T-helper 2 cell treated with Interferon-gamma antibody and Interleukin-4, amounts not matched to agents 5 μg/mL and 100 μg/mL, for 36 hours (primary cell): ENCODE data around the gene NAPA.

ENCODE experiments used
- DNase-seq: peaks from one replicate; pipeline ENCODE4 v3.0.0; 2021; ENCODE audit warnings: low spot score
- H3K27ac Mint-ChIP-seq: one replicate; pipeline ENCODE4 v1.8.0; 2021; ENCODE audit warnings: mild to moderate bottlenecking, mixed read lengths
- H3K27me3 Mint-ChIP-seq: one replicate; pipeline ENCODE4 v1.8.0; 2021; ENCODE audit warnings: low read depth, mixed read lengths
- H3K36me3 Mint-ChIP-seq: one replicate; pipeline ENCODE4 v1.8.0; 2021; ENCODE audit warnings: low read depth, mixed read lengths
- H3K4me1 Mint-ChIP-seq: one replicate; pipeline ENCODE4 v1.8.0; 2021; ENCODE audit warnings: low read depth, mixed read lengths
- H3K4me3 Mint-ChIP-seq: one replicate; pipeline ENCODE4 v1.8.0; 2022; ENCODE audit warnings: mild to moderate bottlenecking, moderate library complexity, mixed read lengths
- H3K9me3 Mint-ChIP-seq: one replicate; pipeline ENCODE4 v1.8.0; 2021; ENCODE audit warnings: mixed read lengths

Gene NAPA

GRCh38 chr19:47514869-47515588 is at the start of gene NAPA:
Gene NAPA (minus strand): TSS chr19:47515063. CDS start chr19:47514940, 123 bp downstream.
- Mint-ChIP-seq H3K36me3 (peaks cover 6% of the 10 kb centered on the region), H3K27me3 (no peaks in the 10 kb centered on the region), H3K4me1 (peaks cover 53% of the 10 kb centered on the region), H3K27ac (peak within 1 kb of the TSS; percentile 98), H3K4me3 (peak within 1 kb of the TSS; percentile 98), H3K9me3 (no peaks in the 10 kb centered on the region)
- DNase-seq, result peak; percentile 100

GRCh38 chr19:47564081-47564480 is 49.2 kb upstream of the NAPA start:
- Mint-ChIP-seq H3K9me3 (no peaks in the 10 kb centered on the region), H3K4me1 (peaks cover 6% of the 10 kb centered on the region), H3K36me3 (no peaks in the 10 kb centered on the region), H3K27me3 (peaks cover 7% of the 10 kb centered on the region), H3K27ac (no peak overlapping the region), H3K4me3 (no peak overlapping the region)
- no peak for DNase-seq

GRCh38 chr19:47561440-47562057 is 46.7 kb upstream of the NAPA start:
- no peaks in the 10 kb centered on the region for H3K9me3 Mint-ChIP-seq
- H3K36me3 Mint-ChIP-seq, result no peaks in the 10 kb centered on the region
- DNase-seq, result no peak
- peaks cover 6% of the 10 kb centered on the region for H3K4me1 Mint-ChIP-seq
- peaks cover 7% of the 10 kb centered on the region for H3K27me3 Mint-ChIP-seq
- H3K27ac Mint-ChIP-seq, result no peak overlapping the region
- H3K4me3 Mint-ChIP-seq, result no peak overlapping the region

- no peak for DNase-seq
- no peaks in the 10 kb centered on the region for H3K36me3 Mint-ChIP-seq
- no peak overlapping the region for H3K27ac Mint-ChIP-seq
- peaks cover 6% of the 10 kb centered on the region for H3K4me1 Mint-ChIP-seq
- H3K4me3 Mint-ChIP-seq, result no peak overlapping the region
- no peaks in the 10 kb centered on the region for H3K9me3 Mint-ChIP-seq
- peaks cover 7% of the 10 kb centered on the region for H3K27me3 Mint-ChIP-seq
Observed at GRCh38 chr19:47560999-47561398, 46.1 kb upstream of the NAPA start.

- DNase-seq, result no peak
- Mint-ChIP-seq H3K4me3 (no peak overlapping the region), H3K9me3 (no peaks in the 10 kb centered on the region), H3K4me1 (no peaks in the 10 kb centered on the region), H3K27me3 (peaks cover 12% of the 10 kb centered on the region), H3K36me3 (no peaks in the 10 kb centered on the region), H3K27ac (no peak overlapping the region)
Observed at GRCh38 chr19:47550129-47550528, 35.3 kb upstream of the NAPA start.

GRCh38 chr19:47549261-47549862 is 34.5 kb upstream of the NAPA start:
- Mint-ChIP-seq H3K36me3 (no peaks in the 10 kb centered on the region), H3K4me3 (no peak overlapping the region), H3K27ac (no peak overlapping the region), H3K9me3 (no peaks in the 10 kb centered on the region), H3K27me3 (peaks cover 15% of the 10 kb centered on the region), H3K4me1 (no peaks in the 10 kb centered on the region)
- no peak for DNase-seq

- DNase-seq, result no peak
- Mint-ChIP-seq H3K4me3 (no peak overlapping the region), H3K4me1 (no peaks in the 10 kb centered on the region), H3K27me3 (peaks cover 22% of the 10 kb centered on the region), H3K27ac (no peak overlapping the region), H3K9me3 (no peaks in the 10 kb centered on the region), H3K36me3 (no peaks in the 10 kb centered on the region)
Observed at GRCh38 chr19:47547199-47547598, 32.3 kb upstream of the NAPA start.

- no peak overlapping the region for H3K27ac Mint-ChIP-seq
- no peak overlapping the region for H3K4me3 Mint-ChIP-seq
- no peak for DNase-seq
- H3K9me3 Mint-ChIP-seq, result no peaks in the 10 kb centered on the region
- peaks cover 11% of the 10 kb centered on the region for H3K4me1 Mint-ChIP-seq
- peaks cover 22% of the 10 kb centered on the region for H3K27me3 Mint-ChIP-seq
- H3K36me3 Mint-ChIP-seq, result no peaks in the 10 kb centered on the region
Observed at GRCh38 chr19:47545061-47545948, 30.4 kb upstream of the NAPA start.

- H3K36me3 Mint-ChIP-seq, result no peaks in the 10 kb centered on the region
- H3K4me3 Mint-ChIP-seq, result no peak overlapping the region
- H3K9me3 Mint-ChIP-seq, result no peaks in the 10 kb centered on the region
- DNase-seq, result no peak
- H3K4me1 Mint-ChIP-seq, result peaks cover 11% of the 10 kb centered on the region
- H3K27ac Mint-ChIP-seq, result no peak overlapping the region
- peaks cover 22% of the 10 kb centered on the region for H3K27me3 Mint-ChIP-seq
Observed at GRCh38 chr19:47544476-47544875, 29.6 kb upstream of the NAPA start.

GRCh38 chr19:47544075-47544474 is 29.2 kb upstream of the NAPA start:
- no peak overlapping the region for H3K27ac Mint-ChIP-seq
- H3K9me3 Mint-ChIP-seq, result no peaks in the 10 kb centered on the region
- H3K27me3 Mint-ChIP-seq, result peaks cover 20% of the 10 kb centered on the region
- no peak overlapping the region for H3K4me3 Mint-ChIP-seq
- DNase-seq, result no peak
- no peaks in the 10 kb centered on the region for H3K36me3 Mint-ChIP-seq
- peaks cover 11% of the 10 kb centered on the region for H3K4me1 Mint-ChIP-seq

- Mint-ChIP-seq H3K27me3 (peaks cover 18% of the 10 kb centered on the region), H3K4me1 (peaks cover 11% of the 10 kb centered on the region), H3K4me3 (no peak overlapping the region), H3K36me3 (no peaks in the 10 kb centered on the region), H3K27ac (peak overlapping the region; percentile 35), H3K9me3 (no peaks in the 10 kb centered on the region)
- no peak for DNase-seq
Observed at GRCh38 chr19:47542030-47542475, 27.2 kb upstream of the NAPA start.

GRCh38 chr19:47541518-47541917 is 26.7 kb upstream of the NAPA start:
- peaks cover 14% of the 10 kb centered on the region for H3K27me3 Mint-ChIP-seq
- no peak overlapping the region for H3K4me3 Mint-ChIP-seq
- H3K9me3 Mint-ChIP-seq, result no peaks in the 10 kb centered on the region
- no peaks in the 10 kb centered on the region for H3K36me3 Mint-ChIP-seq
- peaks cover 11% of the 10 kb centered on the region for H3K4me1 Mint-ChIP-seq
- peak; percentile 26 for DNase-seq
- peak overlapping the region; percentile 35 for H3K27ac Mint-ChIP-seq

GRCh38 chr19:47540748-47541147 is 25.9 kb upstream of the NAPA start:
- no peaks in the 10 kb centered on the region for H3K36me3 Mint-ChIP-seq
- H3K27me3 Mint-ChIP-seq, result peaks cover 12% of the 10 kb centered on the region
- H3K27ac Mint-ChIP-seq, result peak overlapping the region; percentile 65
- peaks cover 11% of the 10 kb centered on the region for H3K4me1 Mint-ChIP-seq
- peak overlapping the region; percentile 18 for H3K4me3 Mint-ChIP-seq
- no peaks in the 10 kb centered on the region for H3K9me3 Mint-ChIP-seq
- no peak for DNase-seq
